Peyer's patch (tissue), 4 donors: ENCODE measurements around the gene PARP1.

ENCODE experiments used
- CTCF ChIP-seq, 6 experiments: fragments of 450-650 bp in 4 of 6; fragments of 200-600 bp in 2 of 6; sonication (generic) in 1 of 6; IDR thresholded peaks; one replicate each; pipeline ENCODE4 v1.5.1; 2017 to 2019; ENCODE audit warnings: antibody characterized with exemption in 6 of 6, mild to moderate bottlenecking in 3 of 6, moderate library complexity in 1 of 6
- POLR2A ChIP-seq, 2 donors: fragments of 450-650 bp; IDR thresholded peaks; one replicate each; pipeline ENCODE4 v1.5.1; 2017; ENCODE audit warnings: antibody characterized with exemption in 2 of 2, mild to moderate bottlenecking in 2 of 2, moderate library complexity in 2 of 2

GRCh38 chr1:226364901-226365565 is 42.9 kb downstream of the PARP1 start:
- TF ChIP-seq CTCF (IDR thresholded peaks at IDR 0.05) (no peak), POLR2A (IDR thresholded peaks at IDR 0.05) (no peak)
